GM12878 (cell line): ENCODE measurements around the gene PFKFB2. TPM values are rescaled to one million over a fixed set of nuclear protein-coding genes. Genes with fewer than 3 reads are reported as not detected.

Experiments used
- ATAC-seq: fragments of 200-7000 bp; cut with Tn5 transposase; 3 replicates; pipeline ENCODE4 v1.9.1; 2020; ENCODE audit warnings: mild to moderate bottlenecking, moderate library complexity
- BruUV-seq: library from RNA; stranded (reverse); fragments of 400-500 nt; replicated peaks from 2 replicates; lab custom pipeline; 2021; lab: Mats Ljungman, UMichigan
- CTCF ChIA-PET: fragments of 300-600 bp; sonication (Branson Sonifier 250); formaldehyde crosslinking; extraction: SDS; loops from one replicate; lab custom pipeline; 2021; ENCODE audit warnings: inconsistent platforms; lab: Yijun Ruan, JAX
- POLR2A ChIA-PET: fragments of 350-600 bp; formaldehyde crosslinking; extraction: SDS; loops from one replicate; lab custom pipeline; 2021; ENCODE audit warnings: inconsistent platforms; lab: Charles Lee
- RAD21 ChIA-PET: fragments of 300-600 bp; sonication (Branson Sonifier 250); formaldehyde crosslinking; loops from one replicate; lab custom pipeline; 2023; ENCODE audit warnings: antibody characterized with exemption; ENCODE audit not compliant: unreplicated experiment; lab: Charles Lee
- SMC1A ChIA-PET: fragments of 300-600 bp; sonication (Branson Sonifier 250); formaldehyde crosslinking; loops from one replicate; lab custom pipeline; 2023; ENCODE audit not compliant: unreplicated experiment, uncharacterized antibody; lab: Charles Lee
- DNase-seq: peaks from one replicate; pipeline ENCODE4 v3.0.0-alpha.2; 2011; ENCODE audit warnings: low read depth, low spot score
- FAIRE-seq: peaks from 3 replicates; lab custom pipeline; 2011; peaks lifted over from hg19 to GRCh38; lab: Jason Lieb, UNC
- H2AFZ ChIP-seq: 2 replicates; pipeline ENCODE4 v1.6.0; 2011; ENCODE audit warnings: low read depth, low read length, control low read depth; ENCODE audit not compliant: control insufficient read depth
- H3K27ac ChIP-seq: 2 replicates; pipeline ENCODE4 v1.5.1; 2011; ENCODE audit warnings: control low read depth; ENCODE audit not compliant: control insufficient read depth, insufficient read depth
- H3K27me3 ChIP-seq, 2 experiments: replicated peaks in 1 of 2; 2 replicates each; pipeline versions ENCODE4 v1.6.0 to v1.6.1; 2011; ENCODE audit warnings: low read length in 1 of 2; ENCODE audit not compliant: control insufficient read depth in 2 of 2, insufficient read depth in 2 of 2
- H3K36me3 ChIP-seq, 2 experiments: 2 replicates each; pipeline ENCODE4 v1.5.1; 2011; ENCODE audit warnings: low read length in 1 of 2; ENCODE audit not compliant: control insufficient read depth in 2 of 2, insufficient read depth in 2 of 2
- H3K4me1 ChIP-seq: 2 replicates; pipeline ENCODE4 v1.6.1; 2011; ENCODE audit warnings: mild to moderate bottlenecking, low read length, moderate library complexity, mixed read lengths; ENCODE audit not compliant: control insufficient read depth, insufficient read depth
- H3K4me2 ChIP-seq: 2 replicates; pipeline ENCODE4 v1.6.0; 2011; ENCODE audit warnings: control low read depth; ENCODE audit not compliant: control insufficient read depth, insufficient read depth
- H3K4me3 ChIP-seq: fragments of 200-600 bp; sonication (generic); 2 replicates; pipeline ENCODE4 v1.5.1; 2016
- H3K79me2 ChIP-seq: 2 replicates; pipeline ENCODE4 v1.6.0; 2011; ENCODE audit warnings: low read length; ENCODE audit not compliant: control insufficient read depth, insufficient read depth
- H3K9ac ChIP-seq: 2 replicates; pipeline ENCODE4 v1.8.0; 2011; ENCODE audit warnings: low read length, control low read depth, mixed read lengths; ENCODE audit not compliant: control insufficient read depth, insufficient read depth
- H3K9me3 ChIP-seq: replicated peaks from 3 replicates; pipeline ENCODE4 v1.5.1; 2011; ENCODE audit warnings: mild to moderate bottlenecking, low read length; ENCODE audit not compliant: control insufficient read depth, insufficient read depth
- H4K20me1 ChIP-seq: 2 replicates; pipeline ENCODE4 v1.6.0; 2011; ENCODE audit not compliant: control insufficient read depth, insufficient read depth
- GABPA ChIP-seq: IDR thresholded peaks from 2 replicates; pipeline ENCODE4 v1.6.1; 2014; ENCODE audit warnings: antibody characterized with exemption, low read depth, mild to moderate bottlenecking, inconsistent platforms
- IRF5 ChIP-seq: fragments of 450-650 bp; IDR thresholded peaks from 2 replicates; pipeline ENCODE4 v1.6.1; 2017; ENCODE audit warnings: borderline replicate concordance
- LARP7 ChIP-seq: fragments of 450-650 bp; IDR thresholded peaks from 2 replicates; pipeline ENCODE4 v1.6.1; 2017; ENCODE audit warnings: mild to moderate bottlenecking
- MTA2 ChIP-seq: fragments of 450-650 bp; IDR thresholded peaks from 2 replicates; pipeline ENCODE4 v1.6.1; 2016; ENCODE audit warnings: low read depth, mild to moderate bottlenecking, moderate library complexity
- MYB ChIP-seq: fragments of 150-350 bp; IDR thresholded peaks from 2 replicates; pipeline ENCODE4 v1.6.1; 2014; ENCODE audit warnings: mild to moderate bottlenecking, low read depth, low read length, borderline replicate concordance
- NR2C2 ChIP-seq: IDR thresholded peaks from 2 replicates; pipeline ENCODE4 v1.6.1; 2011; ENCODE audit warnings: borderline replicate concordance, low read depth; ENCODE audit not compliant: control insufficient read depth, insufficient read length
- POLR2A ChIP-seq: IDR thresholded peaks from 2 replicates; pipeline ENCODE4 v1.6.1; 2011; ENCODE audit warnings: low read depth, mild to moderate bottlenecking, low read length
- RBBP5 ChIP-seq: fragments of 200-600 bp; sonication (generic); conservative IDR thresholded peaks from 2 replicates; pipeline ENCODE4 v1.6.1; 2016
- SMAD5 ChIP-seq: IDR thresholded peaks from 2 replicates; pipeline ENCODE4 v1.6.1; 2016; ENCODE audit warnings: antibody characterized with exemption, low read depth
- SPI1 ChIP-seq: IDR thresholded peaks from 2 replicates; pipeline ENCODE4 v1.6.1; 2011; ENCODE audit warnings: low read depth, mild to moderate bottlenecking, low read length, moderate library complexity, borderline replicate concordance; ENCODE audit not compliant: insufficient read depth
- TAF1 ChIP-seq: IDR thresholded peaks from 2 replicates; pipeline ENCODE4 v1.6.1; 2011; ENCODE audit warnings: mild to moderate bottlenecking, low read depth, low read length, borderline replicate concordance
- ZSCAN29 ChIP-seq: fragments of 450-650 bp; IDR thresholded peaks from 2 replicates; pipeline ENCODE4 v1.6.1; 2017; ENCODE audit warnings: mild to moderate bottlenecking, moderate library complexity
- WGBS: methylation state at CpG from one replicate; pipeline ENCODE4 v1.1.6; 2016; ENCODE audit warnings: low lambda C conversion rate; ENCODE audit not compliant: insufficient replicate concordance, insufficient coverage; ENCODE audit errors: missing lambda C conversion rate; 5-methylcytosine and 5-hydroxymethylcytosine counted together
- in situ Hi-C: fragments of 300-500 bp; cut with MboI; formaldehyde crosslinking; loops from 9 replicates; pipeline ENCODE4 v1.14.3; 2018; ENCODE audit warnings: mixed read lengths
- intact Hi-C: fragments of 100-400 bp; cut with micrococcal nuclease; formaldehyde crosslinking; loops from one replicate; pipeline ENCODE4 v1.14.2; 2022; ENCODE audit not compliant: unreplicated experiment
- polyA plus RNA-seq, 11 experiments: library from polyadenylated mRNA; depleted of rRNA in 4 of 11; unstranded in 6 of 11; stranded (reverse) in 5 of 11; fragments of >200 nt; fragmentation: Nextera tagmentation in 4 of 11; fragmentation: Illumina TruSeq in 1 of 11; extraction: Ambion mirVana in 4 of 11; extraction: Trizol in 1 of 11; gene quantifications; 1 replicate in 1 of 11; 2 replicates in 10 of 11; pipeline versions ENCODE4 v1.2.1 to v1.2.3, GENCODE V29; 2011 to 2016; ENCODE audit warnings: inconsistent platforms in 2 of 11, missing spikeins in 2 of 11, low read depth in 1 of 11
- total RNA-seq, 4 experiments: library from RNA; depleted of rRNA in 3 of 4; stranded (reverse); fragments of >200 nt in 3 of 4; fragmentation: Illumina TruSeq in 1 of 4; extraction: Trizol in 1 of 4; gene quantifications; 2 replicates each; pipeline versions ENCODE4 v1.2.1 to v1.2.3, GENCODE V29; 2013 to 2021
- TF ChIP-seq, protein P1 (sequence below): fragments of 450-650 bp; conservative IDR thresholded peaks from 2 replicates; pipeline ENCODE4 v1.6.1; 2017; ENCODE audit warnings: mild to moderate bottlenecking, moderate library complexity
- TF ChIP-seq, protein P2 (sequence below): fragments of 450-650 bp; IDR thresholded peaks from 2 replicates; pipeline ENCODE4 v1.6.1; 2017; ENCODE audit warnings: low read depth, mild to moderate bottlenecking, moderate library complexity

The PFKFB2 gene
- total and polyA plus RNA-seq, 10 of the 15 experiments (the other 5 are each of a cell fraction or from before 2014, with no cell fraction given) = 0.40 to 1.3 (median 1.0) TPM

GRCh38 chr1:207058878-207059867 lies 6.1 kb downstream of the PFKFB2 start:
- WGBS = 69% methylated on average over 6 of the region's 6 CpGs
- ATAC-seq (0 out of 3 replicates have a peak, but pooled peaks have one; percentile 24), DNase-seq (no peak), FAIRE-seq (no peak)
- Histone ChIP-seq H3K4me3 (no peak overlapping the region), H3K27ac (no peak overlapping the region), H2AFZ (no peak overlapping the region), H3K79me2 (no peaks in the 10 kb centered on the region), H3K27me3 (no peaks in the 10 kb centered on the region), H3K9ac (no peak overlapping the region), H3K4me1 (peaks cover 3% of the 10 kb centered on the region; the same call in 1 of the 2 replicates), H3K36me3 (no peaks in the 10 kb centered on the region), H3K9me3 (no peaks in the 10 kb centered on the region), H3K4me2 (no peak overlapping the region), H4K20me1 (no peaks in the 10 kb centered on the region)
- POLR2A ChIA-PET = no interaction called here
- SMC1A ChIA-PET = interaction anchor here (1.2 kb wide), 1 partner anchor 346 kb away, joined by 3 read pairs; no protein-coding TSS in a partner anchor
- CTCF ChIA-PET = interaction anchor here (0.7 to 3.7 kb wide), 5 partner anchors 9 to 23 kb away, joined by 3 to 15 read pairs (median 5); no protein-coding TSS in a partner anchor
- BruUV-seq = no TSS peak
- intact Hi-C loops = no loop called here
- in situ Hi-C loops = no loop called here
- TF ChIP-seq, protein P1, sequence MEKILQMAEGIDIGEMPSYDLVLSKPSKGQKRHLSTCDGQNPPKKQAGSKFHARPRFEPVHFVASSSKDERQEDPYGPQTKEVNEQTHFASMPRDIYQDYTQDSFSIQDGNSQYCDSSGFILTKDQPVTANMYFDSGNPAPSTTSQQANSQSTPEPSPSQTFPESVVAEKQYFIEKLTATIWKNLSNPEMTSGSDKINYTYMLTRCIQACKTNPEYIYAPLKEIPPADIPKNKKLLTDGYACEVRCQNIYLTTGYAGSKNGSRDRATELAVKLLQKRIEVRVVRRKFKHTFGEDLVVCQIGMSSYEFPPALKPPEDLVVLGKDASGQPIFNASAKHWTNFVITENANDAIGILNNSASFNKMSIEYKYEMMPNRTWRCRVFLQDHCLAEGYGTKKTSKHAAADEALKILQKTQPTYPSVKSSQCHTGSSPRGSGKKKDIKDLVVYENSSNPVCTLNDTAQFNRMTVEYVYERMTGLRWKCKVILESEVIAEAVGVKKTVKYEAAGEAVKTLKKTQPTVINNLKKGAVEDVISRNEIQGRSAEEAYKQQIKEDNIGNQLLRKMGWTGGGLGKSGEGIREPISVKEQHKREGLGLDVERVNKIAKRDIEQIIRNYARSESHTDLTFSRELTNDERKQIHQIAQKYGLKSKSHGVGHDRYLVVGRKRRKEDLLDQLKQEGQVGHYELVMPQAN = no peak
- TF ChIP-seq SMAD5 (no peak), MTA2 (no peak), POLR2A (no peak), MYB (no peak), GABPA (no peak), ZSCAN29 (no peak), LARP7 (no peak), TAF1 (no peak), IRF5 (no peak), NR2C2 (no peak), RBBP5 (no peak), SPI1 (no peak)
- TF ChIP-seq, protein P2, sequence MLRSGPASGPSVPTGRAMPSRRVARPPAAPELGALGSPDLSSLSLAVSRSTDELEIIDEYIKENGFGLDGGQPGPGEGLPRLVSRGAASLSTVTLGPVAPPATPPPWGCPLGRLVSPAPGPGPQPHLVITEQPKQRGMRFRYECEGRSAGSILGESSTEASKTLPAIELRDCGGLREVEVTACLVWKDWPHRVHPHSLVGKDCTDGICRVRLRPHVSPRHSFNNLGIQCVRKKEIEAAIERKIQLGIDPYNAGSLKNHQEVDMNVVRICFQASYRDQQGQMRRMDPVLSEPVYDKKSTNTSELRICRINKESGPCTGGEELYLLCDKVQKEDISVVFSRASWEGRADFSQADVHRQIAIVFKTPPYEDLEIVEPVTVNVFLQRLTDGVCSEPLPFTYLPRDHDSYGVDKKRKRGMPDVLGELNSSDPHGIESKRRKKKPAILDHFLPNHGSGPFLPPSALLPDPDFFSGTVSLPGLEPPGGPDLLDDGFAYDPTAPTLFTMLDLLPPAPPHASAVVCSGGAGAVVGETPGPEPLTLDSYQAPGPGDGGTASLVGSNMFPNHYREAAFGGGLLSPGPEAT = no peak
- RAD21 ChIA-PET = no interaction called here
